IPS DF 4.7 (cell line): Measurements from ENCODE around the gene ATP2B2.

Experiments
- DNase-seq: peaks from one replicate; pipeline ENCODE4 v3.0.0-alpha.2; 2013; ENCODE audit warnings: low spot score; ENCODE audit errors: extremely low read depth

ATP2B2 gene

GRCh38 chr3:10365791-10366190 is 139.6 kb downstream of the ATP2B2 start:
- DNase-seq: no peak

GRCh38 chr3:10365316-10365715 is 140.1 kb downstream of the ATP2B2 start:
- DNase-seq: no peak

GRCh38 chr3:10364806-10365205 is 140.6 kb downstream of the ATP2B2 start:
- DNase-seq: no peak

GRCh38 chr3:10363935-10364334 is 141.5 kb downstream of the ATP2B2 start:
- DNase-seq: no peak

- no peak for DNase-seq
Observed at GRCh38 chr3:10361375-10361774, 144.0 kb downstream of the ATP2B2 start.

GRCh38 chr3:10360478-10360877 is 144.9 kb downstream of the ATP2B2 start:
- no peak for DNase-seq

- no peak for DNase-seq
Observed at GRCh38 chr3:10359761-10360161, 145.6 kb downstream of the ATP2B2 start.

- DNase-seq: no peak
Observed at GRCh38 chr3:10358309-10358980, 146.9 kb downstream of the ATP2B2 start.

GRCh38 chr3:10357592-10358308 is 147.6 kb downstream of the ATP2B2 start:
- DNase-seq: no peak

- DNase-seq: no peak
Observed at GRCh38 chr3:10357095-10357494, 148.3 kb downstream of the ATP2B2 start.

GRCh38 chr3:10356461-10356981 is 148.9 kb downstream of the ATP2B2 start:
- DNase-seq: no peak

- DNase-seq: no peak
Observed at GRCh38 chr3:10354361-10355015, 150.9 kb downstream of the ATP2B2 start.

GRCh38 chr3:10353661-10354360 is 151.6 kb downstream of the ATP2B2 start:
- no peak for DNase-seq

- DNase-seq: no peak
Observed at GRCh38 chr3:10353160-10353559, 152.2 kb downstream of the ATP2B2 start.

- DNase-seq: no peak
Observed at GRCh38 chr3:10352146-10352911, 153.1 kb downstream of the ATP2B2 start.

- DNase-seq: no peak
Observed at GRCh38 chr3:10351013-10351735, 154.2 kb downstream of the ATP2B2 start.

- no peak for DNase-seq
Observed at GRCh38 chr3:10350324-10350985, 154.9 kb downstream of the ATP2B2 start.

GRCh38 chr3:10349801-10350200 is 155.6 kb downstream of the ATP2B2 start:
- DNase-seq: no peak

GRCh38 chr3:10348404-10348721 is 157.0 kb downstream of the ATP2B2 start:
- no peak for DNase-seq
